ENCODE measurements around the gene TCP11L2.

TCP11L2 gene

GRCh38 chr12:106281804-106282203 is 20.7 kb upstream of the TCP11L2 start:
- Histone ChIP-seq H3K9me3 (replicated peaks; ENCODE audit: insufficient read depth, low read length) (no peaks in the 10 kb centered on the region), H3K4me3 (ENCODE audit: low read length) (no peak overlapping the region), H3K27me3 (replicated peaks; ENCODE audit: insufficient read depth, low read length) (no peaks in the 10 kb centered on the region), H4K20me1 (ENCODE audit: insufficient read depth, low read length) (no peaks in the 10 kb centered on the region), H2AFZ (ENCODE audit: low read length) (no peak overlapping the region), H3K36me3 (replicated peaks; ENCODE audit: insufficient read depth, low read length) (no peaks in the 10 kb centered on the region), H3K79me2 (ENCODE audit: low read length) (no peaks in the 10 kb centered on the region), H3K9me2 (replicated peaks; ENCODE audit: insufficient read depth, low read length) (no peaks in the 10 kb centered on the region), H3K4me1 (ENCODE audit: low read length) (no peaks in the 10 kb centered on the region), H3F3A (ENCODE audit: insufficient read depth, low read length) (no peaks in the 10 kb centered on the region), H3K27ac (ENCODE audit: low read length) (no peak overlapping the region), H3K9ac (ENCODE audit: low read length) (no peak overlapping the region), H3K4me2 (ENCODE audit: low read depth, low read length) (no peak overlapping the region)
- TF ChIP-seq EZH2 (optimal IDR thresholded peaks at IDR 0.05; ENCODE audit: low read depth, low read length) (no peak), EZH2phosphoT487 (IDR thresholded peaks at IDR 0.05; ENCODE audit: low read length) (no peak), CTCF (IDR thresholded peaks at IDR 0.05; ENCODE audit: low read length) (no peak)
- DNase-seq = no peak

GRCh38 chr12:106282457-106283097 is 20.0 kb upstream of the TCP11L2 start:
- no peak overlapping the region for H3K4me3 ChIP-seq (ENCODE audit: low read length)
- peak; percentile 84 for TF ChIP-seq CTCF (IDR thresholded peaks at IDR 0.05; ENCODE audit: low read length)
- no peak for TF ChIP-seq EZH2 (optimal IDR thresholded peaks at IDR 0.05; ENCODE audit: low read depth, low read length)
- H4K20me1 ChIP-seq (ENCODE audit: insufficient read depth, low read length) = no peaks in the 10 kb centered on the region
- H3K9me3 ChIP-seq (replicated peaks; ENCODE audit: insufficient read depth, low read length) = no peaks in the 10 kb centered on the region
- H3K4me2 ChIP-seq (ENCODE audit: low read depth, low read length) = no peak overlapping the region
- H3K27me3 ChIP-seq (replicated peaks; ENCODE audit: insufficient read depth, low read length) = no peaks in the 10 kb centered on the region
- no peaks in the 10 kb centered on the region for H3F3A ChIP-seq (ENCODE audit: insufficient read depth, low read length)
- H3K9ac ChIP-seq (ENCODE audit: low read length) = no peak overlapping the region
- no peaks in the 10 kb centered on the region for H3K4me1 ChIP-seq (ENCODE audit: low read length)
- peak; percentile 59 for DNase-seq
- no peaks in the 10 kb centered on the region for H3K9me2 ChIP-seq (replicated peaks; ENCODE audit: insufficient read depth, low read length)
- no peaks in the 10 kb centered on the region for H3K36me3 ChIP-seq (replicated peaks; ENCODE audit: insufficient read depth, low read length)
- H3K79me2 ChIP-seq (ENCODE audit: low read length) = no peaks in the 10 kb centered on the region
- no peak overlapping the region for H2AFZ ChIP-seq (ENCODE audit: low read length)
- H3K27ac ChIP-seq (ENCODE audit: low read length) = no peak overlapping the region

- no peak overlapping the region for H2AFZ ChIP-seq (ENCODE audit: low read length)
- TF ChIP-seq EZH2 (optimal IDR thresholded peaks at IDR 0.05; ENCODE audit: low read depth, low read length) = no peak
- no peak for TF ChIP-seq CTCF (IDR thresholded peaks at IDR 0.05; ENCODE audit: low read length)
- TF ChIP-seq EZH2phosphoT487 (IDR thresholded peaks at IDR 0.05; ENCODE audit: low read length) = no peak
- no peak for DNase-seq
- no peaks in the 10 kb centered on the region for H3K36me3 ChIP-seq (replicated peaks; ENCODE audit: insufficient read depth, low read length)
- no peaks in the 10 kb centered on the region for H4K20me1 ChIP-seq (ENCODE audit: insufficient read depth, low read length)
- H3K9me3 ChIP-seq (replicated peaks; ENCODE audit: insufficient read depth, low read length) = no peaks in the 10 kb centered on the region
- no peaks in the 10 kb centered on the region for H3K9me2 ChIP-seq (replicated peaks; ENCODE audit: insufficient read depth, low read length)
- H3K79me2 ChIP-seq (ENCODE audit: low read length) = no peaks in the 10 kb centered on the region
- no peaks in the 10 kb centered on the region for H3K4me1 ChIP-seq (ENCODE audit: low read length)
- H3K27ac ChIP-seq (ENCODE audit: low read length) = no peak overlapping the region
- no peak overlapping the region for H3K4me3 ChIP-seq (ENCODE audit: low read length)
- H3F3A ChIP-seq (ENCODE audit: insufficient read depth, low read length) = no peaks in the 10 kb centered on the region
- no peak overlapping the region for H3K9ac ChIP-seq (ENCODE audit: low read length)
- H3K27me3 ChIP-seq (replicated peaks; ENCODE audit: insufficient read depth, low read length) = no peaks in the 10 kb centered on the region
- no peak overlapping the region for H3K4me2 ChIP-seq (ENCODE audit: low read depth, low read length)
Observed at GRCh38 chr12:106284358-106285105, 18.0 kb upstream of the TCP11L2 start.
